HL-60 (cell line): ENCODE results near the gene ST6GALNAC2.

Experiments used
- CTCF ChIP-seq: IDR thresholded peaks from one replicate; pipeline ENCODE4 v1.5.1; 2011; ENCODE audit warnings: low read length, control low read depth, inconsistent platforms; ENCODE audit not compliant: insufficient read depth
- GABPA ChIP-seq: IDR thresholded peaks from 2 replicates; pipeline ENCODE4 v1.6.1; 2012; ENCODE audit warnings: low read depth
- POLR2AphosphoS5 ChIP-seq: IDR thresholded peaks from 2 replicates; pipeline ENCODE4 v1.6.1; 2012; ENCODE audit warnings: low read depth
- REST ChIP-seq: IDR thresholded peaks from 2 replicates; pipeline ENCODE4 v1.6.1; 2012; ENCODE audit warnings: low read depth; ENCODE audit not compliant: insufficient replicate concordance
- SPI1 ChIP-seq: IDR thresholded peaks from 2 replicates; pipeline ENCODE4 v1.6.1; 2012; ENCODE audit warnings: low read depth, mild to moderate bottlenecking, borderline replicate concordance

- no peak for TF ChIP-seq CTCF
- TF ChIP-seq REST: no peak
- TF ChIP-seq POLR2AphosphoS5: 0 out of 2 replicates have a peak, but pooled peaks have one; percentile 16
- TF ChIP-seq GABPA: no peak
- TF ChIP-seq SPI1: peak; percentile 41; the same call in 1 of the 2 replicates
Observed at GRCh38 chr17:76567634-76568432, 17.8 kb downstream of the ST6GALNAC2 start.
